Peyer's patch (tissue), 4 donors: Measurements from ENCODE around the gene RANBP1. TPM values are rescaled to one million over a fixed set of nuclear protein-coding genes. Genes with fewer than 3 reads are reported as not detected.

Experiments
- DNase-seq, 3 donors: peaks; one replicate each; pipeline ENCODE4 v3.0.0-alpha.2; 2017 to 2019
- H3K27ac ChIP-seq, 4 donors: fragments of 200-600 bp; sonication (generic); one replicate each; pipeline ENCODE4 v1.5.1; 2016 to 2019
- H3K27me3 ChIP-seq, 2 donors: fragments of 200-600 bp; sonication (generic); one replicate each; pipeline ENCODE4 v1.5.1; 2019
- H3K36me3 ChIP-seq, 3 donors: fragments of 200-600 bp; sonication (generic); one replicate each; pipeline ENCODE4 v1.5.1; 2016 to 2019
- H3K4me1 ChIP-seq, 4 donors: fragments of 200-600 bp; sonication (generic); one replicate each; pipeline ENCODE4 v1.5.1; 2016 to 2019
- H3K4me3 ChIP-seq, 4 donors: fragments of 200-600 bp; sonication (generic); 1 replicate in 3 of 4; 2 replicates in 1 of 4; pipeline ENCODE4 v1.5.1; 2016 to 2019; ENCODE audit warnings: mild to moderate bottlenecking in 1 of 4
- H3K9me3 ChIP-seq, 4 donors: fragments of 200-600 bp; sonication (generic); one replicate each; pipeline ENCODE4 v1.5.1; 2016 to 2019; ENCODE audit warnings: mild to moderate bottlenecking in 1 of 4
- CTCF ChIP-seq, 6 experiments: fragments of 450-650 bp in 4 of 6; fragments of 200-600 bp in 2 of 6; sonication (generic) in 1 of 6; IDR thresholded peaks; one replicate each; pipeline ENCODE4 v1.5.1; 2017 to 2019; ENCODE audit warnings: antibody characterized with exemption in 6 of 6, mild to moderate bottlenecking in 3 of 6, moderate library complexity in 1 of 6
- POLR2A ChIP-seq, 2 donors: fragments of 450-650 bp; IDR thresholded peaks; one replicate each; pipeline ENCODE4 v1.5.1; 2017; ENCODE audit warnings: antibody characterized with exemption in 2 of 2, mild to moderate bottlenecking in 2 of 2, moderate library complexity in 2 of 2
- total RNA-seq, 4 donors: library from RNA; depleted of rRNA; stranded (reverse); fragments of >200 nt; gene quantifications; one replicate each; pipeline ENCODE4 v1.1.0, GENCODE V29; 2016

Gene RANBP1
- total RNA-seq, 4 donors from 2014 or later, result 103 to 203 (median 163) TPM

GRCh38 chr22:20109411-20110358, 6.2 kb upstream of the RANBP1 start:
- H3K4me1 ChIP-seq, result peaks cover 0 to 6% (median 4%) of the 10 kb centered on the region in 4 donors
- no peaks in the 10 kb centered on the region for H3K27me3 ChIP-seq
- H3K36me3 ChIP-seq, result peaks cover 0 to 96% (median 0%) of the 10 kb centered on the region in 3 donors
- no peaks in the 10 kb centered on the region for H3K9me3 ChIP-seq
- no peak for TF ChIP-seq CTCF (IDR thresholded peaks at IDR 0.05)
- no peak for TF ChIP-seq POLR2A (IDR thresholded peaks at IDR 0.05)
- H3K27ac ChIP-seq, result no peak overlapping the region
- peak in 1 of 3 donors; percentile 49 for DNase-seq
- H3K4me3 ChIP-seq, result no peak overlapping the region

GRCh38 chr22:20110359-20110985, 5.4 kb upstream of the RANBP1 start:
- peaks cover 0 to 6% (median 5%) of the 10 kb centered on the region in 4 donors for H3K4me1 ChIP-seq
- no peaks in the 10 kb centered on the region for H3K27me3 ChIP-seq
- H3K27ac ChIP-seq, result peak overlapping the region in 1 of 4 donors; percentile 62
- H3K36me3 ChIP-seq, result peaks cover 0 to 96% (median 0%) of the 10 kb centered on the region in 3 donors
- TF ChIP-seq POLR2A (IDR thresholded peaks at IDR 0.05), result no peak
- H3K4me3 ChIP-seq, result no peak overlapping the region
- peak in 1 of 3 donors; percentile 15 for DNase-seq
- no peaks in the 10 kb centered on the region for H3K9me3 ChIP-seq

- Histone ChIP-seq H3K4me3 (no peak overlapping the region), H3K4me1 (peaks cover 2 to 13% (median 9%) of the 10 kb centered on the region in 4 donors), H3K27ac (peak overlapping the region in 1 of 4 donors; percentile 62), H3K36me3 (peaks cover 0 to 93% (median 0%) of the 10 kb centered on the region in 3 donors), H3K9me3 (no peaks in the 10 kb centered on the region), H3K27me3 (no peaks in the 10 kb centered on the region)
- peak in 1 of 3 donors; percentile 32 for DNase-seq
- TF ChIP-seq POLR2A (IDR thresholded peaks at IDR 0.05) (no peak), CTCF (IDR thresholded peaks at IDR 0.05) (peak in 4 of 6 experiments; percentile 8 to 32 (median 22))
Measured at GRCh38 chr22:20111045-20111688, 4.7 kb upstream of the RANBP1 start.

- Histone ChIP-seq H3K4me3 (no peak overlapping the region), H3K9me3 (no peaks in the 10 kb centered on the region), H3K36me3 (peaks cover 0 to 85% (median 0%) of the 10 kb centered on the region in 3 donors), H3K27ac (peak overlapping the region in 1 of 4 donors; percentile 62), H3K27me3 (no peaks in the 10 kb centered on the region), H3K4me1 (peaks cover 4 to 17% (median 13%) of the 10 kb centered on the region in 4 donors)
- TF ChIP-seq POLR2A (IDR thresholded peaks at IDR 0.05) (no peak), CTCF (IDR thresholded peaks at IDR 0.05) (no peak)
- no peak for DNase-seq
Measured at GRCh38 chr22:20111689-20112622, 3.9 kb upstream of the RANBP1 start.

- Histone ChIP-seq H3K4me1 (peaks cover 4 to 17% (median 13%) of the 10 kb centered on the region in 4 donors), H3K27ac (peak overlapping the region in 1 of 4 donors; percentile 62), H3K27me3 (no peaks in the 10 kb centered on the region), H3K9me3 (no peaks in the 10 kb centered on the region), H3K36me3 (peaks cover 0 to 76% (median 0%) of the 10 kb centered on the region in 3 donors), H3K4me3 (no peak overlapping the region)
- no peak for DNase-seq
- no peak for TF ChIP-seq POLR2A (IDR thresholded peaks at IDR 0.05)
- TF ChIP-seq CTCF (IDR thresholded peaks at IDR 0.05), result no peak
Measured at GRCh38 chr22:20112623-20113511, 3.0 kb upstream of the RANBP1 start.
